NCI-H446 (cell line): ENCODE measurements around the gene CA12.

Experiments used
- DNase-seq, 2 experiments: peaks; one replicate each; lab custom pipeline; 2025; lab: John Stamatoyannopoulos, UW

The CA12 gene

GRCh38 chr15:63374686-63375520, 6.7 kb downstream of the CA12 start:
- peak; percentile 35 to 72 for DNase-seq

GRCh38 chr15:63373866-63374548, 7.6 kb downstream of the CA12 start:
- no peak for DNase-seq

- DNase-seq: no peak
Measured at GRCh38 chr15:63373330-63373729, 8.3 kb downstream of the CA12 start.

- no peak for DNase-seq
Measured at GRCh38 chr15:63372753-63373152, 8.9 kb downstream of the CA12 start.

- peak in 1 of 2 experiments; percentile 37 for DNase-seq
Measured at GRCh38 chr15:63372018-63372705, 9.5 kb downstream of the CA12 start.

- DNase-seq: no peak
Measured at GRCh38 chr15:63371297-63371918, 10.2 kb downstream of the CA12 start.

- DNase-seq: no peak
Measured at GRCh38 chr15:63370764-63371163, 10.9 kb downstream of the CA12 start.

GRCh38 chr15:63369781-63370180, 11.9 kb downstream of the CA12 start:
- no peak for DNase-seq

- no peak for DNase-seq
Measured at GRCh38 chr15:63369296-63369695, 12.3 kb downstream of the CA12 start.

GRCh38 chr15:63368503-63368902, 13.1 kb downstream of the CA12 start:
- DNase-seq: no peak

GRCh38 chr15:63367900-63368299, 13.7 kb downstream of the CA12 start:
- DNase-seq: no peak

- DNase-seq: no peak
Measured at GRCh38 chr15:63367390-63367789, 14.3 kb downstream of the CA12 start.

GRCh38 chr15:63366451-63366850, 15.2 kb downstream of the CA12 start:
- no peak for DNase-seq

- DNase-seq: no peak
Measured at GRCh38 chr15:63365273-63365680, 16.4 kb downstream of the CA12 start.

- DNase-seq: no peak
Measured at GRCh38 chr15:63364399-63365272, 17.0 kb downstream of the CA12 start.

GRCh38 chr15:63363292-63363691, 18.4 kb downstream of the CA12 start:
- no peak for DNase-seq

- DNase-seq: no peak
Measured at GRCh38 chr15:63362885-63363284, 18.8 kb downstream of the CA12 start.

GRCh38 chr15:63362196-63362595, 19.4 kb downstream of the CA12 start:
- DNase-seq: no peak

GRCh38 chr15:63360170-63360569, 21.5 kb downstream of the CA12 start:
- no peak for DNase-seq

- no peak for DNase-seq
Measured at GRCh38 chr15:63358241-63359029, 23.2 kb downstream of the CA12 start.

- no peak for DNase-seq
Measured at GRCh38 chr15:63357731-63358130, 23.9 kb downstream of the CA12 start.
